ENCODE data around the gene PHYHD1. TPM values are rescaled to one million over a fixed set of nuclear protein-coding genes. Genes with fewer than 3 reads are reported as not detected.
A peak's percentile ranks its signal among the peaks of the same experiment; 100 is the strongest.

Gene PHYHD1
- total and polyA plus RNA-seq, 9 donors = 23.9 to 47.6 (median 38.1) TPM

- WGBS (ENCODE audit: insufficient coverage) = no CpG with 5 or more reads among the region's 14 CpGs
- DNase-seq = no peak
- Histone ChIP-seq H3K36me3 (ENCODE audit: control insufficient read depth, insufficient read depth, low read length) (peaks cover 35% of the 10 kb centered on the region), H3K27ac (ENCODE audit: low read length) (peak overlapping the region; percentile 99), H3K27me3 (ENCODE audit: control insufficient read depth, insufficient read depth, low read length) (no peaks in the 10 kb centered on the region), H3K4me1 (ENCODE audit: control insufficient read depth, insufficient read depth, low read length) (peaks cover 65% of the 10 kb centered on the region), H3K9me3 (replicated peaks; ENCODE audit: control insufficient read depth, low read depth, low read length) (no peaks in the 10 kb centered on the region), H3K4me3 (ENCODE audit: low read length) (no peak overlapping the region)
Observed at GRCh38 chr9:128919402-128920089, 1.2 kb upstream of the PHYHD1 start.

- Histone ChIP-seq H3K9me3 (replicated peaks; ENCODE audit: control insufficient read depth, low read depth, low read length) (no peaks in the 10 kb centered on the region), H3K27me3 (ENCODE audit: control insufficient read depth, insufficient read depth, low read length) (no peaks in the 10 kb centered on the region), H3K4me3 (ENCODE audit: low read length) (peak overlapping the region; percentile 77), H3K27ac (ENCODE audit: low read length) (peak overlapping the region; percentile 99), H3K4me1 (ENCODE audit: control insufficient read depth, insufficient read depth, low read length) (peaks cover 50% of the 10 kb centered on the region), H3K36me3 (ENCODE audit: control insufficient read depth, insufficient read depth, low read length) (peaks cover 20% of the 10 kb centered on the region)
- DNase-seq = peak; percentile 89
- 2% methylated on average over 9 of the region's 32 CpGs for WGBS (ENCODE audit: insufficient coverage)
Observed at GRCh38 chr9:128921881-128922763, 1.3 kb downstream of the PHYHD1 start.

GRCh38 chr9:128923493-128923883 is 2.7 kb downstream of the PHYHD1 start:
- Histone ChIP-seq H3K4me3 (ENCODE audit: low read length) (no peak overlapping the region), H3K27me3 (ENCODE audit: control insufficient read depth, insufficient read depth, low read length) (no peaks in the 10 kb centered on the region), H3K4me1 (ENCODE audit: control insufficient read depth, insufficient read depth, low read length) (peaks cover 48% of the 10 kb centered on the region), H3K36me3 (ENCODE audit: control insufficient read depth, insufficient read depth, low read length) (peaks cover 15% of the 10 kb centered on the region), H3K9me3 (replicated peaks; ENCODE audit: control insufficient read depth, low read depth, low read length) (no peaks in the 10 kb centered on the region), H3K27ac (ENCODE audit: low read length) (no peak overlapping the region)
- DNase-seq = no peak
- 83% methylated on average over 5 of the region's 6 CpGs for WGBS (ENCODE audit: insufficient coverage)

- H3K4me1 ChIP-seq (ENCODE audit: control insufficient read depth, insufficient read depth, low read length) = peaks cover 6% of the 10 kb centered on the region
- H3K36me3 ChIP-seq (ENCODE audit: control insufficient read depth, insufficient read depth, low read length) = peaks cover 7% of the 10 kb centered on the region
- H3K4me3 ChIP-seq (ENCODE audit: low read length) = no peak overlapping the region
- peak; percentile 50 for DNase-seq
- H3K27me3 ChIP-seq (ENCODE audit: control insufficient read depth, insufficient read depth, low read length) = no peaks in the 10 kb centered on the region
- no peaks in the 10 kb centered on the region for H3K9me3 ChIP-seq (replicated peaks; ENCODE audit: control insufficient read depth, low read depth, low read length)
- H3K27ac ChIP-seq (ENCODE audit: low read length) = no peak overlapping the region
- WGBS (ENCODE audit: insufficient coverage) = 32% methylated on average over 8 of the region's 10 CpGs
Observed at GRCh38 chr9:128927731-128928411, 7.1 kb downstream of the PHYHD1 start.

GRCh38 chr9:128928624-128929023 is 7.8 kb downstream of the PHYHD1 start:
- H3K27ac ChIP-seq (ENCODE audit: low read length) = no peak overlapping the region
- 86% methylated on average over 1 of the region's 2 CpGs for WGBS (ENCODE audit: insufficient coverage)
- H3K9me3 ChIP-seq (replicated peaks; ENCODE audit: control insufficient read depth, low read depth, low read length) = no peaks in the 10 kb centered on the region

GRCh38 chr9:128929560-128929959 is 8.8 kb downstream of the PHYHD1 start:
- Histone ChIP-seq H3K27ac (ENCODE audit: low read length) (no peak overlapping the region), H3K9me3 (replicated peaks; ENCODE audit: control insufficient read depth, low read depth, low read length) (no peaks in the 10 kb centered on the region), H3K27me3 (ENCODE audit: control insufficient read depth, insufficient read depth, low read length) (no peaks in the 10 kb centered on the region), H3K4me1 (ENCODE audit: control insufficient read depth, insufficient read depth, low read length) (peaks cover 3% of the 10 kb centered on the region), H3K36me3 (ENCODE audit: control insufficient read depth, insufficient read depth, low read length) (peaks cover 17% of the 10 kb centered on the region), H3K4me3 (ENCODE audit: low read length) (no peak overlapping the region)
- WGBS (ENCODE audit: insufficient coverage) = 100% methylated on average over 1 of the region's 4 CpGs
- no peak for DNase-seq

More at GRCh38 chr9:128928624-128929023, 7.8 kb downstream of the PHYHD1 start:
- H3K36me3 ChIP-seq (ENCODE audit: control insufficient read depth, insufficient read depth, low read length) = peaks cover 12% of the 10 kb centered on the region
- H3K27me3 ChIP-seq (ENCODE audit: control insufficient read depth, insufficient read depth, low read length) = no peaks in the 10 kb centered on the region
- no peak overlapping the region for H3K4me3 ChIP-seq (ENCODE audit: low read length)
- peaks cover 3% of the 10 kb centered on the region for H3K4me1 ChIP-seq (ENCODE audit: control insufficient read depth, insufficient read depth, low read length)
- DNase-seq = no peak

GRCh38 chr9:128933731-128934130 is 12.9 kb downstream of the PHYHD1 start:
- DNase-seq = no peak
- Histone ChIP-seq H3K4me1 (ENCODE audit: control insufficient read depth, insufficient read depth, low read length) (no peaks in the 10 kb centered on the region), H3K27me3 (ENCODE audit: control insufficient read depth, insufficient read depth, low read length) (no peaks in the 10 kb centered on the region), H3K36me3 (ENCODE audit: control insufficient read depth, insufficient read depth, low read length) (peaks cover 29% of the 10 kb centered on the region), H3K27ac (ENCODE audit: low read length) (no peak overlapping the region), H3K9me3 (replicated peaks; ENCODE audit: control insufficient read depth, low read depth, low read length) (no peaks in the 10 kb centered on the region), H3K4me3 (ENCODE audit: low read length) (no peak overlapping the region)
- WGBS (ENCODE audit: insufficient coverage) = 87% methylated on average over 3 of the region's 5 CpGs

GRCh38 chr9:128936171-128936865 is 15.5 kb downstream of the PHYHD1 start:
- Histone ChIP-seq H3K4me1 (ENCODE audit: control insufficient read depth, insufficient read depth, low read length) (no peaks in the 10 kb centered on the region), H3K36me3 (ENCODE audit: control insufficient read depth, insufficient read depth, low read length) (peaks cover 41% of the 10 kb centered on the region), H3K9me3 (replicated peaks; ENCODE audit: control insufficient read depth, low read depth, low read length) (no peaks in the 10 kb centered on the region), H3K27ac (ENCODE audit: low read length) (no peak overlapping the region), H3K4me3 (ENCODE audit: low read length) (no peak overlapping the region), H3K27me3 (ENCODE audit: control insufficient read depth, insufficient read depth, low read length) (no peaks in the 10 kb centered on the region)
- WGBS (ENCODE audit: insufficient coverage) = 82% methylated on average over 5 of the region's 11 CpGs
- DNase-seq = no peak

GRCh38 chr9:128937310-128938165 is 16.8 kb downstream of the PHYHD1 start:
- no peak overlapping the region for H3K27ac ChIP-seq (ENCODE audit: low read length)
- peaks cover 51% of the 10 kb centered on the region for H3K36me3 ChIP-seq (ENCODE audit: control insufficient read depth, insufficient read depth, low read length)
- no peaks in the 10 kb centered on the region for H3K9me3 ChIP-seq (replicated peaks; ENCODE audit: control insufficient read depth, low read depth, low read length)
- H3K4me3 ChIP-seq (ENCODE audit: low read length) = no peak overlapping the region
- no peak for DNase-seq
- WGBS (ENCODE audit: insufficient coverage) = 85% methylated on average over 4 of the region's 9 CpGs
- no peaks in the 10 kb centered on the region for H3K27me3 ChIP-seq (ENCODE audit: control insufficient read depth, insufficient read depth, low read length)
- H3K4me1 ChIP-seq (ENCODE audit: control insufficient read depth, insufficient read depth, low read length) = no peaks in the 10 kb centered on the region

Data from muscle of leg (tissue), 11 donors.